A673 (cell line): Measurements from ENCODE around the gene SYT5. TPM values are rescaled to one million over a fixed set of nuclear protein-coding genes. Genes with fewer than 3 reads are reported as not detected.
A peak's percentile ranks its signal among the peaks of the same experiment; 100 is the strongest.

Source experiments
- BruUV-seq: library from RNA; stranded (reverse); fragments of 400-500 nt; replicated peaks from 2 replicates; lab custom pipeline; 2021; lab: Mats Ljungman, UMichigan
- CTCF ChIA-PET: fragments of 300-600 bp; sonication (Branson Sonifier 250); formaldehyde crosslinking; loops from one replicate; lab custom pipeline; 2022; ENCODE audit warnings: antibody characterized with exemption; lab: Charles Lee
- POLR2A ChIA-PET: fragments of 300-600 bp; sonication (Branson Sonifier 250); formaldehyde crosslinking; loops from one replicate; lab custom pipeline; 2022; ENCODE audit warnings: antibody characterized with exemption; ENCODE audit not compliant: low non-redundant PET; lab: Charles Lee
- DNase-seq: peaks from one replicate; pipeline ENCODE4 v3.0.0-alpha.2; 2015; ENCODE audit warnings: low spot score
- H3K27ac ChIP-seq: fragments of 200-600 bp; sonication (generic); 2 replicates; pipeline ENCODE4 v1.5.1; 2016; ENCODE audit warnings: mixed run types, low read depth, mild to moderate bottlenecking, mixed read lengths, antibody characterized with exemption, low read length; ENCODE audit not compliant: poor library complexity, severe bottlenecking
- H3K27me3 ChIP-seq: fragments of 200-600 bp; sonication (generic); replicated peaks from 2 replicates; pipeline ENCODE4 v1.6.1; 2017; ENCODE audit warnings: mixed run types, low read depth, mild to moderate bottlenecking, mixed read lengths, antibody characterized with exemption, low read length; ENCODE audit not compliant: insufficient read depth, poor library complexity
- H3K36me3 ChIP-seq: fragments of 200-600 bp; sonication (generic); 2 replicates; pipeline ENCODE4 v1.6.1; 2016; ENCODE audit warnings: mixed run types, mild to moderate bottlenecking, mixed read lengths, antibody characterized with exemption, low read length; ENCODE audit not compliant: insufficient read depth, poor library complexity, severe bottlenecking
- H3K4me1 ChIP-seq: fragments of 200-600 bp; sonication (generic); 2 replicates; pipeline ENCODE4 v1.6.1; 2017; ENCODE audit warnings: mixed run types, mild to moderate bottlenecking, mixed read lengths, antibody characterized with exemption, low read length; ENCODE audit not compliant: insufficient read depth, poor library complexity, severe bottlenecking
- H3K4me3 ChIP-seq: fragments of 200-600 bp; sonication (generic); 2 replicates; pipeline ENCODE4 v1.5.1; 2016; ENCODE audit warnings: low read depth, mixed run types, mild to moderate bottlenecking, mixed read lengths, low read length; ENCODE audit not compliant: poor library complexity, severe bottlenecking
- H3K9me3 ChIP-seq: fragments of 200-600 bp; sonication (generic); 2 replicates; pipeline ENCODE4 v1.6.1; 2016; ENCODE audit warnings: mixed run types, low read depth, mild to moderate bottlenecking, mixed read lengths, antibody characterized with exemption, low read length; ENCODE audit not compliant: poor library complexity, severe bottlenecking
- EZH2 ChIP-seq: fragments of 200-600 bp; sonication (generic); IDR thresholded peaks from 2 replicates; pipeline ENCODE4 v1.6.1; 2017; ENCODE audit warnings: borderline replicate concordance, low read depth, mild to moderate bottlenecking, mixed read lengths, antibody characterized with exemption, low read length; ENCODE audit not compliant: poor library complexity, severe bottlenecking
- intact Hi-C: fragments of 100-400 bp; cut with micrococcal nuclease; formaldehyde crosslinking; loops from one replicate; pipeline ENCODE4 v1.10.0; 2022; ENCODE audit not compliant: unreplicated experiment
- total RNA-seq: library from RNA; stranded (reverse); gene quantifications from 2 replicates; pipeline ENCODE4 v1.2.3, GENCODE V29; 2021
- TF ChIP-seq, protein P1 (sequence below): fragments of 300-800, 200-600 bp; sonication (generic); conservative IDR thresholded peaks from 2 replicates; pipeline ENCODE4 v1.5.1; 2017; ENCODE audit warnings: low read depth, mild to moderate bottlenecking, antibody characterized with exemption, low read length, moderate library complexity, mixed read lengths

SYT5 gene
- total RNA-seq, 1 experiment from 2014 or later: not detected

GRCh38 chr19:55176076-55176475 lies 4.0 kb downstream of the SYT5 start:
- TF ChIP-seq, protein P1, sequence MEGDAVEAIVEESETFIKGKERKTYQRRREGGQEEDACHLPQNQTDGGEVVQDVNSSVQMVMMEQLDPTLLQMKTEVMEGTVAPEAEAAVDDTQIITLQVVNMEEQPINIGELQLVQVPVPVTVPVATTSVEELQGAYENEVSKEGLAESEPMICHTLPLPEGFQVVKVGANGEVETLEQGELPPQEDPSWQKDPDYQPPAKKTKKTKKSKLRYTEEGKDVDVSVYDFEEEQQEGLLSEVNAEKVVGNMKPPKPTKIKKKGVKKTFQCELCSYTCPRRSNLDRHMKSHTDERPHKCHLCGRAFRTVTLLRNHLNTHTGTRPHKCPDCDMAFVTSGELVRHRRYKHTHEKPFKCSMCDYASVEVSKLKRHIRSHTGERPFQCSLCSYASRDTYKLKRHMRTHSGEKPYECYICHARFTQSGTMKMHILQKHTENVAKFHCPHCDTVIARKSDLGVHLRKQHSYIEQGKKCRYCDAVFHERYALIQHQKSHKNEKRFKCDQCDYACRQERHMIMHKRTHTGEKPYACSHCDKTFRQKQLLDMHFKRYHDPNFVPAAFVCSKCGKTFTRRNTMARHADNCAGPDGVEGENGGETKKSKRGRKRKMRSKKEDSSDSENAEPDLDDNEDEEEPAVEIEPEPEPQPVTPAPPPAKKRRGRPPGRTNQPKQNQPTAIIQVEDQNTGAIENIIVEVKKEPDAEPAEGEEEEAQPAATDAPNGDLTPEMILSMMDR: no peak
- TF ChIP-seq EZH2: no peak
- no TSS peak for BruUV-seq
- ChIA-PET CTCF (no interaction called here), POLR2A (no interaction called here)
- Histone ChIP-seq H3K27me3 (peaks cover 18% of the 10 kb centered on the region), H3K9me3 (no peaks in the 10 kb centered on the region), H3K4me3 (no peak overlapping the region), H3K4me1 (peaks cover 9% of the 10 kb centered on the region), H3K36me3 (no peaks in the 10 kb centered on the region), H3K27ac (no peak overlapping the region)
- intact Hi-C loops: loop anchor here (5.0 kb wide), 1 partner anchor 41 kb away; no protein-coding TSS in a partner anchor
- DNase-seq: no peak

GRCh38 chr19:55175117-55175867 lies 4.8 kb downstream of the SYT5 start:
- DNase-seq: no peak
- TF ChIP-seq, protein P1: no peak
- TF ChIP-seq EZH2: no peak
- POLR2A ChIA-PET: no interaction called here
- BruUV-seq: no TSS peak
- intact Hi-C loops: loop anchor here (5.0 kb wide), 1 partner anchor 42 kb away; no protein-coding TSS in a partner anchor
- Histone ChIP-seq H3K27ac (no peak overlapping the region), H3K27me3 (peaks cover 10% of the 10 kb centered on the region), H3K36me3 (no peaks in the 10 kb centered on the region), H3K4me1 (peaks cover 9% of the 10 kb centered on the region), H3K9me3 (no peaks in the 10 kb centered on the region), H3K4me3 (no peak overlapping the region)
- CTCF ChIA-PET: no interaction called here

GRCh38 chr19:55174425-55175116 lies 5.5 kb downstream of the SYT5 start:
- BruUV-seq: no TSS peak
- no peak for TF ChIP-seq EZH2
- TF ChIP-seq, protein P1: no peak

More at GRCh38 chr19:55174425-55175116, 5.5 kb downstream of the SYT5 start:
- intact Hi-C loops: loop anchor here (5.0 kb wide), 1 partner anchor 43 kb away; no protein-coding TSS in a partner anchor
- no peaks in the 10 kb centered on the region for H3K9me3 ChIP-seq
- H3K36me3 ChIP-seq: no peaks in the 10 kb centered on the region
- ChIA-PET CTCF (no interaction called here), POLR2A (interaction anchor here (0.6 kb wide), 1 partner anchor 681 kb away, joined by 3 read pairs; no protein-coding TSS in a partner anchor)
- H3K27me3 ChIP-seq: peaks cover 3% of the 10 kb centered on the region
- H3K27ac ChIP-seq: no peak overlapping the region
- H3K4me3 ChIP-seq: peak overlapping the region; percentile 46
- H3K4me1 ChIP-seq: peaks cover 4% of the 10 kb centered on the region
- DNase-seq: no peak
